Measurements from ENCODE around the gene RECQL. TPM values are rescaled to one million over a fixed set of nuclear protein-coding genes. Genes with fewer than 3 reads are reported as not detected.

Gene RECQL
- total and polyA plus RNA-seq, 2 of the 4 experiments (the other 2 are of a cell fraction), result 29.4 to 67.0 TPM

- Histone ChIP-seq H2AFZ (replicated peaks; ENCODE audit: low read length, poor library complexity) (no peak overlapping the region), H3K9me1 (ENCODE audit: insufficient read depth, low read length) (no peaks in the 10 kb centered on the region), H3K36me3 (ENCODE audit: control insufficient read depth, insufficient read depth, low read length) (no peaks in the 10 kb centered on the region), H3K4me2 (ENCODE audit: low read depth, low read length) (no peak overlapping the region), H4K5ac (ENCODE audit: low read depth, low read length) (no peak overlapping the region), H3K18ac (ENCODE audit: low read depth, low read length) (no peak overlapping the region), H2AK9ac (replicated peaks; ENCODE audit: low read depth, low read length, poor library complexity) (no peak overlapping the region), H3K4me1 (ENCODE audit: control insufficient read depth, insufficient read depth, low read length) (no peaks in the 10 kb centered on the region), H2BK15ac (ENCODE audit: low read depth, low read length) (no peak overlapping the region), H3K79me1 (ENCODE audit: low read depth in 1 of 2, low read length in 2 of 2) (no peaks in the 10 kb centered on the region), H2BK120ac (ENCODE audit: low read depth, low read length) (no peak overlapping the region), H2BK20ac (ENCODE audit: low read depth, low read length) (no peak overlapping the region), H3K56ac (ENCODE audit: extremely low read depth, insufficient read depth, low read length) (no peak overlapping the region), H3K27me3 (ENCODE audit: control insufficient read depth, insufficient read depth, low read length) (no peaks in the 10 kb centered on the region), H2BK5ac (ENCODE audit: low read depth, low read length, poor library complexity, severe bottlenecking) (no peak overlapping the region), H4K8ac (ENCODE audit: low read depth in 2 of 2, low read length in 2 of 2) (no peak overlapping the region), H3K14ac (replicated peaks; ENCODE audit: low read depth, low read length) (no peak overlapping the region), H3K4ac (ENCODE audit: low read depth, low read length) (no peak overlapping the region), H3K27ac (ENCODE audit: insufficient read depth, low read length) (no peak overlapping the region), H3K4me3 (ENCODE audit: insufficient read depth, low read depth, low read length) (no peak overlapping the region), H2AK5ac (ENCODE audit: low read depth, low read length) (no peak overlapping the region), H4K20me1 (ENCODE audit: insufficient read depth, low read length) (no peaks in the 10 kb centered on the region), H3K9ac (ENCODE audit: low read depth, low read length) (no peak overlapping the region), H4K91ac (ENCODE audit: insufficient read depth, low read depth, low read length) (no peak overlapping the region), H3K23ac (ENCODE audit: low read depth, low read length) (no peak overlapping the region), H3K9me3 (ENCODE audit: control insufficient read depth, insufficient read depth, low read length) (no peaks in the 10 kb centered on the region)
- no TSS peak for BruUV-seq (replicated peaks)
- CTCF ChIA-PET, result no interaction called here
- dilution Hi-C loops (cut with HindIII; ENCODE audit: low sequenced_read_pairs, unreplicated experiment), result no loop called here
- in situ Hi-C loops (cut with MboI; ENCODE audit: low sequenced_read_pairs), result no loop called here
- intact Hi-C loops (cut with micrococcal nuclease), result no loop called here
- POLR2A ChIA-PET (ENCODE audit: unreplicated experiment), result no interaction called here
- ATAC-seq (ENCODE audit: low read depth) (no peak), DNase-seq (no peak)
- TF ChIP-seq POLR2A (IDR thresholded peaks at IDR 0.05; ENCODE audit: low read depth, low read length), result no peak
- 80% methylated on average over 1 of the region's 1 CpG; no CpG with 5 or more reads in 1 of the 2 experiments for WGBS, 2 experiments (ENCODE audit: extremely low coverage in 2 of 2, insufficient read length in 1 of 2)
Observed at GRCh38 chr12:21521541-21521940, 20.1 kb upstream of the RECQL start.
